HUES64 (cell line): ENCODE results near the gene SMARCE1.

Source experiments
- H3K27ac ChIP-seq: 2 replicates; pipeline ENCODE4 v1.7.0; 2013; ENCODE audit warnings: low read depth, low read length, inconsistent platforms
- H3K27me3 ChIP-seq: 2 replicates; pipeline ENCODE4 v1.6.1; 2013; ENCODE audit warnings: mild to moderate bottlenecking, low read length; ENCODE audit not compliant: insufficient read depth
- H3K36me3 ChIP-seq: 2 replicates; pipeline ENCODE4 v1.6.1; 2013; ENCODE audit warnings: mild to moderate bottlenecking, low read length; ENCODE audit not compliant: insufficient read depth
- H3K4me1 ChIP-seq: 2 replicates; pipeline ENCODE4 v1.6.1; 2013; ENCODE audit warnings: mild to moderate bottlenecking, low read length, moderate library complexity; ENCODE audit not compliant: insufficient read depth
- H3K4me3 ChIP-seq: 2 replicates; pipeline ENCODE4 v1.5.1; 2013; ENCODE audit warnings: mild to moderate bottlenecking, low read length, moderate library complexity
- H3K9ac ChIP-seq: 2 replicates; pipeline ENCODE4 v1.6.1; 2013; ENCODE audit warnings: mild to moderate bottlenecking, low read depth, low read length
- H3K9me3 ChIP-seq: 2 replicates; pipeline ENCODE4 v1.6.1; 2013; ENCODE audit warnings: low read depth, low read length; ENCODE audit not compliant: insufficient read depth
- WGBS: fragments of 150-250, 120-280 bp; methylation state at CpG from one replicate; pipeline ENCODE4 v1.1.7; 2013; ENCODE audit warnings: missing lambda C conversion rate; 5-methylcytosine and 5-hydroxymethylcytosine counted together

Gene SMARCE1

GRCh38 chr17:40617678-40618240 is 29.9 kb downstream of the SMARCE1 start:
- no peaks in the 10 kb centered on the region for H3K4me1 ChIP-seq
- H3K27ac ChIP-seq, result no peak overlapping the region
- no peaks in the 10 kb centered on the region for H3K9me3 ChIP-seq
- H3K27me3 ChIP-seq, result no peaks in the 10 kb centered on the region
- no peaks in the 10 kb centered on the region for H3K36me3 ChIP-seq
- no peak overlapping the region for H3K4me3 ChIP-seq
- no peak overlapping the region for H3K9ac ChIP-seq
- WGBS, result 77% methylated on average over 11 of the region's 11 CpGs

DNA sequence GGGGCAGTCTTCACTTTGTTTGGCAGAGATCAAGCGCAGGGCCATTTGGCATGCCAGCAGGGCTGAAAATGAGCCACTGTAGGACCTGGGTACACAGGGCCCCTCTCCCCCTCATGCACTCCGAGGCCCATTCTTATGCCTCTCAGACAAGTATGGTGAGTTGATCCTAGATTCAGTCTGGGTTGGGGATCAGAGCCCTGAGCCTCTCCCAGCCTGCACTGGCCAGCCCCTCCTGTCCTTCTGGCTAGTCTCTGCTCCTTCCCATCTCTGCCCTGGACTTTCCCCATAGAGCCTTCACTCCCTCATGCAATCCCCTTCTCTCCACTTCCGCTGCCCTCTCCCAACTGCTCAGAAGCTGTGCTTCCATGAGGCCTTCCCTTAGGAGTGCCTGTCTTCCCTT is 31.0 kb downstream of the SMARCE1 start:
- H3K36me3 ChIP-seq, result no peaks in the 10 kb centered on the region
- H3K9me3 ChIP-seq, result no peaks in the 10 kb centered on the region
- H3K9ac ChIP-seq, result no peak overlapping the region
- no peaks in the 10 kb centered on the region for H3K4me1 ChIP-seq
- WGBS, result 95% methylated on average over 3 of the region's 3 CpGs
- no peaks in the 10 kb centered on the region for H3K27me3 ChIP-seq
- H3K27ac ChIP-seq, result no peak overlapping the region
- H3K4me3 ChIP-seq, result no peak overlapping the region

DNA sequence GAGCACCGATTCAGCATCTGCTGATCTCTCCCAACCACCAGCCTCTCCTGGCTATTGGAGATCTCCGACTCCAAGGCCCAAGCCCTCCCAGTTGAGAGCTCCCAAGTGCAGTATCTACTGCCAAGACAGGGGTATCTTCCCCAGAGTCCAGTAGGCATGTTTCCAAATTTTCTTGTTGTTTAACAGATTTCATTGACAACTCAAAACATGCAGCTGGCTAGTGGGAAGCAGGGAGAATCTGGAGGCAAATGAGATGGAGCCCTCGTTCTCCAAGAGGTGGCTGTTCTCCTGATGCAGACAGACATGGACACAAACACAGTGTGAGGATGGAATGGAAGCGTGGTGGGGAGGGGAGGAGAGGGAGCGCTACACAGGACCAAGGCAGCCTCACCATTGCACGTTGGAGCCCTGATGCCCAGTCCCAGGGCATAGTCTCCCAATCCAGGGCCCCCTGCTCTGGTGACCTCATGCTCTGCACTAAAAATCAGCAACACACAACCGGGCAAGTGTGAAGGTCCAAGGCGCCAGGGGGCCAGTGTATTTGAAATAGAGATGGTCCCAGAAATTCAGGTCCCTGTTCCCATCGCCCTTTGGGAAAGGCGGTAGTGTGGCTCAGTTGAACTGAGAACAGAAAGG is 31.7 kb downstream of the SMARCE1 start:
- Histone ChIP-seq H3K4me1 (no peaks in the 10 kb centered on the region), H3K36me3 (no peaks in the 10 kb centered on the region), H3K4me3 (no peak overlapping the region), H3K9me3 (no peaks in the 10 kb centered on the region), H3K27ac (no peak overlapping the region), H3K27me3 (no peaks in the 10 kb centered on the region), H3K9ac (no peak overlapping the region)
- 79% methylated on average over 10 of the region's 10 CpGs for WGBS

DNA sequence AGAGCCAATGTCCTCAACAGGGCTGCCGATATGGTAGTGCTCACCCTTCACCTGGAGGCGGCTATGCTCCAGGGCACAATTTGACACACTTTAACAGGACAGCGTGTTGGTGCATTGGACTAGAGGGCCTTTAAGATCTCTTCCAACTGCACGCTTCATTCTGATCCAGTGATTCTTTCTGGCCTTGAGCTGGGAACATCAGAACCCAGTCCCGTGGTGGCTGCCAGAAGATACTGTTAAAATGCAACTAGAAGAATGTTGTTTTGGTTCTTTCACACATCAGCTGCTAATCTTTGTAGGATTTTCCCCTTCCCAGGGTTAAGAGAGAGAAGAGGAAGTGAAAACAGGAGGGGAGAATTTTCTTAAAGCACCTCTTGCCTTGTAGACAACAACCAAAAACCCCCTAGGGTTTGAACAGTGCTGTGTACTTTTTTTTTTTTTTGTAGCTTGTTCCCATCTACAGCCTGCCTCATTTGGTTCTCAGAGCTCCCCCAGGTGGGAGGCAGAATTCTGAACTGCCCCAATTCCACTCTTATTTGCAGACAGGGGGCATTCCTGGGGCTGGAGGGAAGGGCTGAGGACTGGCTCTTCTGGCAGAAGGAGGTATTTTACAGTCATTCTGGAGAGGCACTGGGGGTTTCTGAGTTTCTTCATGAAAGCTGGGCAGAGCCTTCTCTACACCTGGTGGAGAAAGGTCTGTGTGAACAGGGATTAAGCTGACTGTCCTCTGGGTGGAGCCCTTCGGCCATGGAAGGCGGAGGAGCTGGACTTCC is 32.4 kb downstream of the SMARCE1 start:
- H3K27ac ChIP-seq, result no peak overlapping the region
- H3K27me3 ChIP-seq, result no peaks in the 10 kb centered on the region
- H3K9ac ChIP-seq, result no peak overlapping the region
- H3K4me1 ChIP-seq, result no peaks in the 10 kb centered on the region
- WGBS, result 72% methylated on average over 7 of the region's 7 CpGs
- no peaks in the 10 kb centered on the region for H3K36me3 ChIP-seq
- H3K9me3 ChIP-seq, result no peaks in the 10 kb centered on the region
- no peak overlapping the region for H3K4me3 ChIP-seq

GRCh38 chr17:40614431-40615067 is 33.1 kb downstream of the SMARCE1 start:
- H3K36me3 ChIP-seq, result no peaks in the 10 kb centered on the region
- no peak overlapping the region for H3K27ac ChIP-seq
- H3K9me3 ChIP-seq, result no peaks in the 10 kb centered on the region
- H3K4me1 ChIP-seq, result no peaks in the 10 kb centered on the region
- H3K4me3 ChIP-seq, result no peak overlapping the region
- no peaks in the 10 kb centered on the region for H3K27me3 ChIP-seq
- no peak overlapping the region for H3K9ac ChIP-seq
- WGBS, result 86% methylated on average over 13 of the region's 13 CpGs

GRCh38 chr17:40613467-40614154 is 34.0 kb downstream of the SMARCE1 start:
- Histone ChIP-seq H3K27ac (no peak overlapping the region), H3K36me3 (no peaks in the 10 kb centered on the region), H3K27me3 (no peaks in the 10 kb centered on the region), H3K9ac (no peak overlapping the region), H3K4me1 (no peaks in the 10 kb centered on the region), H3K4me3 (no peak overlapping the region), H3K9me3 (no peaks in the 10 kb centered on the region)
- 94% methylated on average over 5 of the region's 5 CpGs for WGBS

DNA sequence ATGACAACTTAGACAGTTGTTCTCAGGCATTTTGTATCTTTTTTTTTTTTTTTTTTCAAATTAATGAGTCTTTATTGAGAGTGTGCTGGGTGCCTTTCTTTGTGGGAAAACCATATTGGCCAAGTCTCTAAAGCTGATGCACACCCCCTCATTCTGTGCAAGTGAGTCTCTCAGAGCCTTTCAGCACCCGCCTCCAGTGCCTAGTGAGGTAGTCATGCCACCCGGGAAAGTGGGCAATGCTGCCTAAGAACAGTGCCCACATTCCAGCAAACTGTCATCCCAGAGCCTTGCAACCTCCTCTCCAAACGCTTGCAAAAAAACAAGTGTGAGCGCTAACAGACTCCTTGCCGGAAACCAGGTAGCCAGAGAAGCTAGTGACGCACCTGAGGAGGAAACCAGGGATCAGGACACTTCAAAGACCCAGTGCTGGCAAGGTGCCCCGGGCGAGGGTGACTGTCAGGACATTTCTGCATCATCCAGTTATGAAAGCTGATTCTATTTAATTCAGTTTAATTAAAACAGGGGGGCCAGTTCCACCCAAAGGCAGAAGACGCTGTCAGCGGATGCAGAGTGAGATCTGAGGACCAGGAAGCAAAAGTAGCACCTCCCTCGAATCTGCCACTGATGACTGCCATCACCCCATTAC is 34.9 kb downstream of the SMARCE1 start:
- Histone ChIP-seq H3K27me3 (no peaks in the 10 kb centered on the region), H3K36me3 (no peaks in the 10 kb centered on the region), H3K4me1 (no peaks in the 10 kb centered on the region), H3K4me3 (no peak overlapping the region), H3K9ac (no peak overlapping the region), H3K27ac (no peak overlapping the region), H3K9me3 (no peaks in the 10 kb centered on the region)
- 93% methylated on average over 11 of the region's 11 CpGs for WGBS

DNA sequence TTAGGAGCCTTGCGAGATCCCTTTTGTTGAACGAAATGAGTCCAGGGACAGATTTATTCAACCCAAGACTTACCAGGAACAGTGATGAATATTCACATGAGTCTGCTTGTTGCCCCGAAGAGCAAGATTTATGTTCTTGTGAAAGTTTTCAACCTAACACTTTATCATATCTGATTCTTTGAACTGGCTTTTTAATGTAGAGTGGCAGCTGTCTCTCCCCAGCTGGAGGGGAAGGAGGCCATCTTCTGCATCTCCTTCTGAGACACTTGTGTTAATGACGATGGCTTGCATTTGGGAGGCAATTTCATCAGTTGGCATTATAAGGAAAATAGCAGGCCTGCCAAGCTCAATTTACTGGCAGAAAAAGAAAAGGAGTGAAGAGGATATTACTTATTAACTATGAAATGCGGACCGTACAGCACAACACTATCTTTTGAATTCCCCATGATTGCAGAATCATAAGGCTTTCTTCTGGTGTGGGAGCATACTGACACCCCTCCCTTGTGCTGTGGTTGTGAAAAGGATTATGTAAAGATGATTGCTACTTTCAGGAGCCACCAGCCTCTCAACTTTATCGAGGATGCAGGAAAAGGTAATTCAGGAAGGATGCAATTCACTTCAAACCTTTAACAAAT is 35.7 kb downstream of the SMARCE1 start:
- no peaks in the 10 kb centered on the region for H3K9me3 ChIP-seq
- H3K36me3 ChIP-seq, result no peaks in the 10 kb centered on the region
- H3K27ac ChIP-seq, result no peak overlapping the region
- WGBS, result 91% methylated on average over 4 of the region's 7 CpGs
- H3K4me3 ChIP-seq, result no peak overlapping the region
- no peak overlapping the region for H3K9ac ChIP-seq
- H3K27me3 ChIP-seq, result no peaks in the 10 kb centered on the region
- peaks cover 4% of the 10 kb centered on the region for H3K4me1 ChIP-seq

GRCh38 chr17:40610359-40610758 is 37.3 kb downstream of the SMARCE1 start:
- H3K4me1 ChIP-seq, result peaks cover 4% of the 10 kb centered on the region
- no peaks in the 10 kb centered on the region for H3K27me3 ChIP-seq
- H3K9me3 ChIP-seq, result no peaks in the 10 kb centered on the region
- H3K36me3 ChIP-seq, result no peaks in the 10 kb centered on the region
- WGBS, result 91% methylated on average over 2 of the region's 2 CpGs
- H3K9ac ChIP-seq, result no peak overlapping the region
- no peak overlapping the region for H3K27ac ChIP-seq
- H3K4me3 ChIP-seq, result no peak overlapping the region

- Histone ChIP-seq H3K9me3 (no peaks in the 10 kb centered on the region), H3K36me3 (no peaks in the 10 kb centered on the region), H3K9ac (no peak overlapping the region), H3K27me3 (no peaks in the 10 kb centered on the region), H3K27ac (no peak overlapping the region), H3K4me3 (no peak overlapping the region), H3K4me1 (peaks cover 4% of the 10 kb centered on the region)
- 86% methylated on average over 6 of the region's 6 CpGs for WGBS
These were observed 39.5 kb downstream of the SMARCE1 start for GRCh38 chr17:40608061-40608581.
